Inferior parietal cortex (tissue), 1 donor: ENCODE data around the gene LHX5.

Experiments
- DNase-seq: peaks from one replicate; pipeline ENCODE4 v3.0.0-alpha.2; 2016; ENCODE audit errors: extremely low spot score

Gene LHX5

GRCh38 chr12:113413488-113413939, 58.2 kb downstream of the LHX5 start:
- DNase-seq: no peak
